Fibroblast of lung (primary cell): ENCODE data around the gene PAK4.

Source experiments
- CTCF ChIP-seq, 2 donors: IDR thresholded peaks in 1 of 2; conservative IDR thresholded peaks in 1 of 2; 1 replicate in 1 of 2; 2 replicates in 1 of 2; pipeline ENCODE4 v1.5.1; 2011 to 2012; ENCODE audit warnings: low read length in 2 of 2, control low read depth in 1 of 2, inconsistent platforms in 1 of 2, low read depth in 1 of 2, mild to moderate bottlenecking in 1 of 2
- EZH2 ChIP-seq: IDR thresholded peaks from 2 replicates; pipeline ENCODE4 v1.5.1; 2012; ENCODE audit warnings: low read length, control low read depth, mild to moderate bottlenecking; ENCODE audit errors: missing control alignments

GRCh38 chr19:39162441-39163043, 37.0 kb downstream of the PAK4 start:
- TF ChIP-seq EZH2 (no peak), CTCF (conservative IDR thresholded peaks at IDR 0.05 in 1 of 2, IDR thresholded peaks at IDR 0.05 in 1 of 2; ENCODE audit: low read depth in 1 of 2, low read length in 2 of 2) (no peak)
